Activated CD8-positive, alpha-beta T cell treated with anti-CD3 and anti-CD28 coated beads, Interleukin-2, amount 10 ng/mL, durations not matched to agents 7 days and 5 days (primary cell): ENCODE data around the gene AHNAK. TPM values are rescaled to one million over a fixed set of nuclear protein-coding genes. Genes with fewer than 3 reads are reported as not detected.
"Not testable (repeated sequence)": the region's sequence is repeated elsewhere in the genome, so short reads cannot be mapped to it uniquely, and the experiment has no call there.

Experiments used
- ATAC-seq: fragments of 150-1000 bp; cut with Tn5 transposase; one replicate; pipeline ENCODE4 v1.10.0; 2021; ENCODE audit warnings: moderate library complexity
- CTCF ChIA-PET: fragments of 350-600 bp; sonication (Branson Sonifier 250); formaldehyde crosslinking; loops from one replicate; lab custom pipeline; 2021; ENCODE audit warnings: antibody characterized with exemption; lab: Charles Lee
- POLR2A ChIA-PET: fragments of 350-600 bp; sonication (Branson Sonifier 250); formaldehyde crosslinking; loops from one replicate; lab custom pipeline; 2021; ENCODE audit warnings: antibody characterized with exemption; lab: Charles Lee
- DNase-seq: peaks from one replicate; pipeline ENCODE4 v3.0.0-alpha.2; 2020
- H3K27ac Mint-ChIP-seq: one replicate; pipeline ENCODE4 v1.8.0; 2021; ENCODE audit warnings: mild to moderate bottlenecking, mixed read lengths
- H3K27me3 Mint-ChIP-seq: one replicate; pipeline ENCODE4 v1.8.0; 2021; ENCODE audit warnings: low read depth, mixed read lengths
- H3K36me3 Mint-ChIP-seq: one replicate; pipeline ENCODE4 v1.8.0; 2021; ENCODE audit warnings: low read depth, mixed read lengths
- H3K4me1 Mint-ChIP-seq: one replicate; pipeline ENCODE4 v1.8.0; 2021; ENCODE audit warnings: low read depth, mixed read lengths
- H3K4me3 Mint-ChIP-seq: one replicate; pipeline ENCODE4 v1.8.0; 2021; ENCODE audit warnings: mild to moderate bottlenecking, mixed read lengths
- H3K9me3 Mint-ChIP-seq: one replicate; pipeline ENCODE4 v1.8.0; 2022; ENCODE audit warnings: mixed read lengths; ENCODE audit not compliant: insufficient read depth
- total RNA-seq, 2 experiments: library from RNA; stranded (reverse); gene quantifications; one replicate each; pipeline ENCODE4 v1.2.3, GENCODE V29; 2021

AHNAK gene
- 100 to 1,000 TPM; 123 to 129 TPM for total RNA-seq

- Mint-ChIP-seq H3K36me3 (peaks cover 4% of the 10 kb centered on the region), H3K9me3 (no peaks in the 10 kb centered on the region), H3K27me3 (peaks cover 24% of the 10 kb centered on the region), H3K4me1 (peaks cover 63% of the 10 kb centered on the region), H3K27ac (peak within 1 kb of the TSS; percentile 55), H3K4me3 (peak within 1 kb of the TSS; percentile 90)
- POLR2A ChIA-PET: interaction anchor here (1.3 to 1.5 kb wide), 3 partner anchors 9 to 45 kb away, joined by 5 to 16 read pairs (median 8); partner anchors contain the start of gene TUT1
- DNase-seq (peak; percentile 75), ATAC-seq (peak; percentile 63)
- CTCF ChIA-PET: interaction anchor here (1.0 to 11.6 kb wide), 5 partner anchors 9 to 151 kb away, joined by 4 to 249 read pairs (median 6); no protein-coding TSS in a partner anchor
These were observed at the start of gene AHNAK for GRCh38 chr11:62546244-62546928. Gene AHNAK (minus strand): TSS chr11:62546806. CDS start chr11:62536098, 10,708 bp downstream.

GRCh38 chr11:62595124-62595523, 48.5 kb upstream of the AHNAK start:
- ChIA-PET CTCF (interaction anchor here (0.8 to 4.7 kb wide), 3 partner anchors 26 to 75 kb away, joined by 3 to 23 read pairs (median 10); partner anchors contain the start of gene B3GAT3), POLR2A (interaction anchor here (0.6 to 1.7 kb wide), 5 partner anchors 25 to 128 kb away, joined by 3 to 5 read pairs (median 3); partner anchors contain the start of genes B3GAT3 and UQCC3)
- H3K27ac Mint-ChIP-seq: peak overlapping the region; percentile 5
- no peak for DNase-seq
- H3K4me1 Mint-ChIP-seq: peaks cover 74% of the 10 kb centered on the region
- no peak overlapping the region for H3K4me3 Mint-ChIP-seq
- no peak for ATAC-seq
- peaks cover 78% of the 10 kb centered on the region for H3K36me3 Mint-ChIP-seq
- no peaks in the 10 kb centered on the region for H3K27me3 Mint-ChIP-seq
- H3K9me3 Mint-ChIP-seq: no peaks in the 10 kb centered on the region

GRCh38 chr11:62593434-62594044, 46.9 kb upstream of the AHNAK start:
- CTCF ChIA-PET: interaction anchor here (0.8 to 4.7 kb wide), 20 partner anchors 7 to 169 kb away, joined by 3 to 51 read pairs (median 10); partner anchors contain the start of genes B3GAT3, C11orf98, CSKMT and EEF1G
- H3K36me3 Mint-ChIP-seq: peaks cover 69% of the 10 kb centered on the region
- POLR2A ChIA-PET: interaction anchor here (1.0 to 3.5 kb wide), 14 partner anchors 7 to 248 kb away, joined by 3 to 69 read pairs (median 20); partner anchors contain the start of genes B3GAT3, C11orf98, CSKMT and EEF1G

GRCh38 chr11:62592989-62593421, 46.4 kb upstream of the AHNAK start:
- peak overlapping the region; percentile 20 for H3K4me3 Mint-ChIP-seq
- CTCF ChIA-PET: interaction anchor here (0.7 to 4.7 kb wide), 28 partner anchors 8 to 263 kb away, joined by 3 to 51 read pairs (median 7); partner anchors contain the start of genes B3GAT3, C11orf98, CSKMT and EEF1G
- H3K27ac Mint-ChIP-seq: peak overlapping the region; percentile 93
- H3K27me3 Mint-ChIP-seq: no peaks in the 10 kb centered on the region
- DNase-seq (no peak), ATAC-seq (no peak)
- H3K9me3 Mint-ChIP-seq: no peaks in the 10 kb centered on the region
- H3K4me1 Mint-ChIP-seq: peaks cover 63% of the 10 kb centered on the region
- POLR2A ChIA-PET: interaction anchor here (1.0 to 3.5 kb wide), 12 partner anchors 8 to 248 kb away, joined by 3 to 69 read pairs (median 26); partner anchors contain the start of genes B3GAT3, C11orf98, CSKMT and EEF1G
- H3K36me3 Mint-ChIP-seq: peaks cover 67% of the 10 kb centered on the region

More at GRCh38 chr11:62593434-62594044, 46.9 kb upstream of the AHNAK start:
- peak; percentile 90 for DNase-seq
- H3K4me1 Mint-ChIP-seq: peaks cover 69% of the 10 kb centered on the region
- peak overlapping the region; percentile 58 for H3K4me3 Mint-ChIP-seq
- no peaks in the 10 kb centered on the region for H3K9me3 Mint-ChIP-seq
- ATAC-seq: peak; percentile 37
- H3K27ac Mint-ChIP-seq: peak overlapping the region; percentile 78
- H3K27me3 Mint-ChIP-seq: no peaks in the 10 kb centered on the region

- CTCF ChIA-PET: interaction anchor here (0.7 to 4.7 kb wide), 49 partner anchors 8 to 271 kb away, joined by 3 to 51 read pairs (median 5); partner anchors contain the start of genes B3GAT3, C11orf98, CSKMT and EEF1G
- POLR2A ChIA-PET: interaction anchor here (0.6 to 3.5 kb wide), 44 partner anchors 8 to 1638 kb away, joined by 3 to 69 read pairs (median 6); partner anchors contain the start of genes B3GAT3, C11orf98, CSKMT and DNAJC4
- no peak for DNase-seq
- H3K9me3 Mint-ChIP-seq: no peaks in the 10 kb centered on the region
- peak overlapping the region; percentile 93 for H3K27ac Mint-ChIP-seq
- peaks cover 64% of the 10 kb centered on the region for H3K36me3 Mint-ChIP-seq
- ATAC-seq: peak; percentile 7
- H3K4me3 Mint-ChIP-seq: peak overlapping the region; percentile 91
- H3K4me1 Mint-ChIP-seq: peaks cover 58% of the 10 kb centered on the region
- no peaks in the 10 kb centered on the region for H3K27me3 Mint-ChIP-seq
These were observed 45.7 kb upstream of the AHNAK start for GRCh38 chr11:62592146-62592815.

- DNase-seq (peak; percentile 99), ATAC-seq (peak; percentile 88)
- Mint-ChIP-seq H3K27me3 (no peaks in the 10 kb centered on the region), H3K9me3 (no peaks in the 10 kb centered on the region), H3K4me3 (peak within 1 kb of the TSS; percentile 91), H3K36me3 (peaks cover 59% of the 10 kb centered on the region), H3K4me1 (peaks cover 55% of the 10 kb centered on the region), H3K27ac (peak within 1 kb of the TSS; percentile 93)
- ChIA-PET POLR2A (interaction anchor here (0.6 to 3.5 kb wide), 54 partner anchors 9 to 1638 kb away, joined by 3 to 69 read pairs (median 6); partner anchors contain the start of genes AHNAK, B3GAT3, C11orf98 and CSKMT), CTCF (interaction anchor here (0.7 to 4.7 kb wide), 47 partner anchors 8 to 272 kb away, joined by 3 to 51 read pairs (median 5); partner anchors contain the start of genes B3GAT3, C11orf98, CSKMT and EEF1G)
These were observed 45.0 kb upstream of the AHNAK start, which contains the start of gene TUT1 for GRCh38 chr11:62591448-62592145. Gene TUT1 (minus strand): TSS chr11:62591523. CDS start chr11:62591485, 38 bp downstream.

GRCh38 chr11:62588966-62589637, 42.5 kb upstream of the AHNAK start:
- ATAC-seq: no peak

GRCh38 chr11:62585356-62585755, 38.8 kb upstream of the AHNAK start:
- H3K4me1 Mint-ChIP-seq: peaks cover 10% of the 10 kb centered on the region
- not testable (repeated sequence) for H3K27ac Mint-ChIP-seq, ATAC-seq, H3K27me3 Mint-ChIP-seq, H3K9me3 Mint-ChIP-seq, DNase-seq, H3K4me3 Mint-ChIP-seq
- ChIA-PET POLR2A (interaction anchor here (0.7 to 1.1 kb wide), 2 partner anchors 10 to 15 kb away, joined by 3 to 5 read pairs; no protein-coding TSS in a partner anchor), CTCF (interaction anchor here (1.1 to 2.5 kb wide), 3 partner anchors 9 to 160 kb away, joined by 3 to 7 read pairs (median 6); no protein-coding TSS in a partner anchor)
- peaks cover 34% of the 10 kb centered on the region for H3K36me3 Mint-ChIP-seq

More at GRCh38 chr11:62588966-62589637, 42.5 kb upstream of the AHNAK start:
- Mint-ChIP-seq H3K27me3 (no peaks in the 10 kb centered on the region), H3K4me1 (peaks cover 39% of the 10 kb centered on the region), H3K27ac (no peak overlapping the region), H3K4me3 (no peak overlapping the region), H3K36me3 (peaks cover 40% of the 10 kb centered on the region), H3K9me3 (no peaks in the 10 kb centered on the region)
- no peak for DNase-seq
- CTCF ChIA-PET: interaction anchor here (0.8 to 1.3 kb wide), 3 partner anchors 12 to 164 kb away, joined by 3 to 6 read pairs (median 6); partner anchors contain the start of gene MTA2
- POLR2A ChIA-PET: interaction anchor here (0.6 to 1.5 kb wide), 4 partner anchors 15 to 252 kb away, joined by 3 to 5 read pairs (median 4); partner anchors contain the start of gene EEF1G

GRCh38 chr11:62581735-62582134, 35.1 kb upstream of the AHNAK start:
- POLR2A ChIA-PET: interaction anchor here (2.2 kb wide), 1 partner anchor 10 kb away, joined by 10 read pairs; the partner anchor contains the start of gene TUT1
- H3K27me3 Mint-ChIP-seq, H3K4me1 Mint-ChIP-seq, H3K9me3 Mint-ChIP-seq, H3K27ac Mint-ChIP-seq, DNase-seq, ATAC-seq, H3K4me3 Mint-ChIP-seq: not testable (repeated sequence)
- H3K36me3 Mint-ChIP-seq: peaks cover 33% of the 10 kb centered on the region
- CTCF ChIA-PET: interaction anchor here (1.0 to 1.3 kb wide), 2 partner anchors 9 to 752 kb away, joined by 3 read pairs; partner anchors contain the start of gene TUT1
